Measurements from ENCODE around the gene SLC8A3.

GRCh38 chr14:70047598-70048312 lies 141.0 kb downstream of the SLC8A3 start:
- TF ChIP-seq CTCF (IDR thresholded peaks at IDR 0.05) (no peak), POLR2A (IDR thresholded peaks at IDR 0.05) (no peak), POLR2AphosphoS5 (IDR thresholded peaks at IDR 0.05; ENCODE audit: insufficient read depth in 1 of 2, low read depth in 1 of 2) (no peak)
